HEK293T (cell line): ENCODE data around the gene ANKRD13D.

Experiments used
- CTCF ChIA-PET: fragments of 350-600 bp; formaldehyde crosslinking; extraction: SDS; loops from one replicate; lab custom pipeline; 2021; ENCODE audit warnings: antibody characterized with exemption, inconsistent platforms; lab: Yijun Ruan, JAX
- POLR2A ChIA-PET: fragments of 350-600 bp; formaldehyde crosslinking; extraction: SDS; loops from one replicate; lab custom pipeline; 2020; ENCODE audit warnings: antibody characterized with exemption, inconsistent platforms; lab: Yijun Ruan, JAX
- DNase-seq: peaks from one replicate; pipeline ENCODE4 v3.0.0; 2012; ENCODE audit warnings: mixed read lengths; ENCODE audit errors: extremely low spot score
- ARNT ChIP-seq: fragments of 450-650 bp; IDR thresholded peaks from 2 replicates; pipeline ENCODE4 v1.6.1; 2017; ENCODE audit warnings: mild to moderate bottlenecking
- BHLHE40 ChIP-seq: fragments of 450-650 bp; IDR thresholded peaks from 2 replicates; pipeline ENCODE4 v1.6.1; 2016; ENCODE audit warnings: mild to moderate bottlenecking, moderate library complexity, borderline replicate concordance
- CTBP1 ChIP-seq: fragments of 450-650 bp; IDR thresholded peaks from 2 replicates; pipeline ENCODE4 v1.6.1; 2016; ENCODE audit warnings: borderline replicate concordance
- ELF4 ChIP-seq: fragments of 450-650 bp; IDR thresholded peaks from 2 replicates; pipeline ENCODE4 v1.6.1; 2017; ENCODE audit warnings: antibody characterized with exemption
- FOXA1 ChIP-seq: fragments of 450-650 bp; IDR thresholded peaks from 2 replicates; pipeline ENCODE4 v1.6.1; 2016; ENCODE audit warnings: mild to moderate bottlenecking
- FOXK2 ChIP-seq: fragments of 450-650 bp; IDR thresholded peaks from 2 replicates; pipeline ENCODE4 v1.6.1; 2016; ENCODE audit warnings: mild to moderate bottlenecking
- FOXM1 ChIP-seq: fragments of 450-650 bp; IDR thresholded peaks from 2 replicates; pipeline ENCODE4 v1.6.1; 2017; ENCODE audit warnings: mild to moderate bottlenecking, borderline replicate concordance
- HDGF ChIP-seq: fragments of 450-650 bp; IDR thresholded peaks from 2 replicates; pipeline ENCODE4 v1.6.1; 2017; ENCODE audit warnings: antibody characterized with exemption, borderline replicate concordance
- L3MBTL2 ChIP-seq: fragments of 450-650 bp; conservative IDR thresholded peaks from 2 replicates; pipeline ENCODE4 v1.6.1; 2016; ENCODE audit warnings: mild to moderate bottlenecking
- LEF1 ChIP-seq: fragments of 450-650 bp; IDR thresholded peaks from 2 replicates; pipeline ENCODE4 v1.6.1; 2017; ENCODE audit warnings: mild to moderate bottlenecking, borderline replicate concordance
- NFRKB ChIP-seq: fragments of 450-650 bp; IDR thresholded peaks from 2 replicates; pipeline ENCODE4 v1.6.1; 2016; ENCODE audit warnings: mild to moderate bottlenecking, moderate library complexity
- PKNOX1 ChIP-seq: fragments of 450-650 bp; IDR thresholded peaks from 2 replicates; pipeline ENCODE4 v1.6.1; 2016
- SP1 ChIP-seq: fragments of 450-650 bp; IDR thresholded peaks from 2 replicates; pipeline ENCODE4 v1.6.1; 2017
- SUZ12 ChIP-seq: fragments of 450-650 bp; IDR thresholded peaks from 2 replicates; pipeline ENCODE4 v1.6.1; 2016; ENCODE audit warnings: mild to moderate bottlenecking
- TARDBP ChIP-seq: fragments of 450-650 bp; IDR thresholded peaks from 2 replicates; pipeline ENCODE4 v1.6.1; 2016
- ZNF384 ChIP-seq: fragments of 450-650 bp; IDR thresholded peaks from 2 replicates; pipeline ENCODE4 v1.6.1; 2016

Gene ANKRD13D

DNA sequence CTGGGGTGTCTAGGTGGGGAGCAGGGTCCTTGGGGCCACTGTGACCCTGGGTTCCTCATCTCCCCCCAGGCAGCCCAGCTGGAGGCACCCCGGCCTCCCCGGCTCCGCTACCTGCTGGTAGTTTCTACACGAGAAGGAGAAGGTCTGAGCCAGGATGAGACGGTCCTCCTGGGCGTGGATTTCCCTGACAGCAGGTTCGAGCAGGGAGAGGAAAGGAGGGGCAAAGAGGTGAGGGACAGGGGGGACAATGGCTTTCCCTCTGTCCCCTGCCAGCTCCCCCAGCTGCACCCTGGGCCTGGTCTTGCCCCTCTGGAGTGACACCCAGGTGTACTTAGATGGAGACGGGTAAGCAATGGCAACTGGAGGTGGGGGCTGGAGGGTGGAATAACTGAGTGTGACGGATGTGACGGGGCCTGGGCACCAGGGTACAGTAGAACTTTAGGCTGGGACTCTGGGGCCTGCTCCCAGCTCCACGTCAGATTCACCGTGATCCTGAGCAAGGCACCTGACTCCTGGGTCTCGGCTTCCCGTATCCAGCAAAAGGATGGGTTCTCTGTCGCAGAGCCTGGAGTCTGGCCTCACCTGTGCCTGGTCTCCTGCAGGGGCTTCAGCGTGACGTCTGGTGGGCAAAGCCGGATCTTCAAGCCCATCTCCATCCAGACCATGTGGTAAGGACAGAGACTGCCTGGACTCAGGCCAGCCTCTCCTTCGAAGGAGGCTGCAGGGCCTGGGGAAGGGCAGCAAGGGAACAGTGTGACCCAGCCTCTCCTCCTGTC lies 17.9 kb downstream of the ANKRD13D start:
- DNase-seq, result no peak
- no peak for TF ChIP-seq CTBP1
- TF ChIP-seq NFRKB, result no peak
- TF ChIP-seq TARDBP, result no peak
- TF ChIP-seq PKNOX1, result no peak
- no peak for TF ChIP-seq FOXM1
- TF ChIP-seq L3MBTL2, result no peak
- TF ChIP-seq BHLHE40, result no peak
- TF ChIP-seq SUZ12, result no peak
- no peak for TF ChIP-seq ZNF384
- TF ChIP-seq FOXK2, result no peak
- no peak for TF ChIP-seq SP1
- ChIA-PET CTCF (interaction anchor here (1.2 kb wide), 1 partner anchor 11 kb away, joined by 4 read pairs; no protein-coding TSS in a partner anchor), POLR2A (interaction anchor here (0.7 to 2.0 kb wide), 2 partner anchors 11 to 18 kb away, joined by 3 to 6 read pairs; partner anchors contain the start of gene ANKRD13D)

GRCh38 chr11:67307545-67308001 lies 18.5 kb downstream of the ANKRD13D start:
- POLR2A ChIA-PET, result interaction anchor here (0.7 to 2.0 kb wide), 3 partner anchors 10 to 41 kb away, joined by 3 to 6 read pairs (median 3); partner anchors contain the start of genes ANKRD13D and GRK2
- CTCF ChIA-PET, result interaction anchor here (1.2 kb wide), 1 partner anchor 10 kb away, joined by 4 read pairs; no protein-coding TSS in a partner anchor
- no peak for TF ChIP-seq SP1
- no peak for TF ChIP-seq FOXA1
- DNase-seq, result no peak

DNA sequence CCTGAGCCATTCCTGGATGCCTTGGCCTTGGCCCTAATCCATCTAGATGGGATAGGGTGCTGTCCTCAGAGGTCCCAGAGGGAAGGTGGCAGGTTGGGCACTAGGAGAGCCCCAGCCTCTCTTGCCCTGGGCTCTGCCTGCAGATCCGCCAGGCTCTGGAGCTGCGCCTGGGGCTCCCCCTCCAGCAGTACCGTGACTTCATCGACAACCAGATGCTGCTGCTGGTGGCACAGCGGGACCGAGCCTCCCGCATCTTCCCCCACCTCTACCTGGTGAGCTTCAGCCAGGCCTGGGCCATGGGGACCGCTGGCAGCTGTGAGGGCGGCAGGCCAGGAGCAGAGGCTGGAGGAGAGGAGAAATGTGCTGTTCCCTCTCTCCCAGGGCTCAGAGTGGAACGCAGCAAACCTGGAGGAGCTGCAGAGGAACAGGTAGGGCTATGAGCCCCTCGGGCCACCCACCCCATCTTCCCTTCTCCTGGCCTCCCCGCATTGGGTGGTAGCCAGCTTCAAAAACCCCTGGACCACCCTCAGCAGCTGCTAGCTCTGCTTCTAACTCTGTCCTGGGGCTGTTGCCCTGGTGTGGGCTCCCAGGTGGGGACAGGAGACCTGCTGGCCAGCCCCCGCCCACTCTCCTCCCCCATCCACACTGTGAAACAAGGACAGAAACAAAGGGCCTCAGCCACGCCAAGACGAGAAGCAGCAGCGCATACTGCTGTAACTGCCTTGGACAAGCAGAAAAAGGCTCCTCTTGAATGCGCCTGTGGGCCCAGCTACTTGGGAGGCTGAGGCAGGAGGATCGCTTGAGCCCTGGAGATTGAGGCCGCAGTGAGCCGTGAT lies 19.1 kb downstream of the ANKRD13D start:
- no peak for DNase-seq
- ChIA-PET CTCF (no interaction called here), POLR2A (interaction anchor here (1.3 to 2.0 kb wide), 2 partner anchors 9 to 42 kb away, joined by 3 to 6 read pairs; partner anchors contain the start of gene GRK2)
- TF ChIP-seq FOXM1, result no peak
- TF ChIP-seq SP1, result no peak
- no peak for TF ChIP-seq ELF4
- TF ChIP-seq PKNOX1, result no peak
- TF ChIP-seq SUZ12, result no peak
- no peak for TF ChIP-seq FOXK2
- no peak for TF ChIP-seq L3MBTL2
- TF ChIP-seq NFRKB, result no peak
- no peak for TF ChIP-seq ARNT
- TF ChIP-seq FOXA1, result no peak
- TF ChIP-seq ZNF384, result no peak
- no peak for TF ChIP-seq TARDBP
- no peak for TF ChIP-seq HDGF
- TF ChIP-seq LEF1, result no peak
- TF ChIP-seq BHLHE40, result no peak
- no peak for TF ChIP-seq CTBP1

DNA sequence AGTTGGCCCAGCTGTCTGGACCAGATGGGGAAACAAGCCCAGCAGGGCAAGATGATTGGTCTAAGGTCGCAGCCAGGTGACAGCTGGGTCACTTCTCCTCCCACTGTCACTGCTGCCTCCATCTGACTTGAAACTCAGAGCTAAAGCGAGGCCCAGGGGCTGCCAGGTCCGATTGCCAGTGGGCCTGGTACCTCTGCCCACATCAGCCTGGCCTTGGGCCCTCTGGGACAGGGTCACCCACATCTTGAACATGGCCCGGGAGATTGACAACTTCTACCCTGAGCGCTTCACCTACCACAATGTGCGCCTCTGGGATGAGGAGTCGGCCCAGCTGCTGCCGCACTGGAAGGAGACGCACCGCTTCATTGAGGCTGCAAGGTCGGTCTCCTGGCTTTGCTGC lies 20.1 kb downstream of the ANKRD13D start:
- CTCF ChIA-PET, result interaction anchor here (0.6 kb wide), 1 partner anchor 286 kb away, joined by 5 read pairs; no protein-coding TSS in a partner anchor
- DNase-seq, result no peak
- POLR2A ChIA-PET, result interaction anchor here (2.0 kb wide), 1 partner anchor 9 kb away, joined by 6 read pairs; no protein-coding TSS in a partner anchor
- TF ChIP-seq ELF4 (no peak), HDGF (no peak), PKNOX1 (no peak), BHLHE40 (no peak), ARNT (no peak), LEF1 (no peak), FOXK2 (no peak)

- POLR2A ChIA-PET, result no interaction called here
- CTCF ChIA-PET, result interaction anchor here (0.6 kb wide), 1 partner anchor 286 kb away, joined by 5 read pairs; no protein-coding TSS in a partner anchor
These were observed 20.6 kb downstream of the ANKRD13D start for GRCh38 chr11:67309661-67310061.

More at GRCh38 chr11:67309661-67310061, 20.6 kb downstream of the ANKRD13D start:
- TF ChIP-seq ARNT, result no peak
- DNase-seq, result no peak
